Gastrocnemius medialis (tissue), 4 donors: ENCODE data around the gene ARMH2.

Experiments used
- POLR2A ChIP-seq, 2 donors: fragments of 450-650 bp; IDR thresholded peaks; one replicate each; pipeline ENCODE4 v1.6.1; 2017; ENCODE audit warnings: antibody characterized with exemption in 2 of 2, mild to moderate bottlenecking in 2 of 2, moderate library complexity in 2 of 2
- TF ChIP-seq, protein P1 (sequence below), 5 experiments: fragments of 450-650 bp in 3 of 5; fragments of 200-600 bp in 2 of 5; sonication (generic) in 2 of 5; IDR thresholded peaks in 4 of 5; conservative IDR thresholded peaks in 1 of 5; 1 replicate in 4 of 5; 2 replicates in 1 of 5; pipeline ENCODE4 v1.5.1; 2016 to 2019; ENCODE audit warnings: antibody characterized with exemption in 5 of 5, mild to moderate bottlenecking in 3 of 5, moderate library complexity in 3 of 5

DNA sequence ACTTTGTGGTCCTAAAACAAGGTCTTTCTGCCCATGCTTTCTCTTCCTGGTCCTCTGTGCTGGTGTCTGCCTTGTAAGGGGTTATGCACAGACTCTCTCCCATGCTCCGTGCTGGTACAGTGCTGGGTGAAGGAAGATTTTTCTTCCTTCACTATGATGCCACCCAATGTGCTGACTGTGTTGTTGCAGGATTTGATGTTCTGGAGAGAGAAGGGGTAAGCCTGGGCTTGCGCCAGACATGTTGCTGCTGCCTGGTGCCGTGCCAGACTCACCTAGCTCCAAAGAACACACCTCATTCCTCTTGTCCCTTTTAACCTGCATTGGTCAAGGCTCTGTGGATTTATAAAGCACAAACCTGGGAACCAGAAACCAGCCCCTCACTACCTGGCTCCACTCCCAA lies 28.4 kb upstream of the ARMH2 start:
- TF ChIP-seq, protein P1, sequence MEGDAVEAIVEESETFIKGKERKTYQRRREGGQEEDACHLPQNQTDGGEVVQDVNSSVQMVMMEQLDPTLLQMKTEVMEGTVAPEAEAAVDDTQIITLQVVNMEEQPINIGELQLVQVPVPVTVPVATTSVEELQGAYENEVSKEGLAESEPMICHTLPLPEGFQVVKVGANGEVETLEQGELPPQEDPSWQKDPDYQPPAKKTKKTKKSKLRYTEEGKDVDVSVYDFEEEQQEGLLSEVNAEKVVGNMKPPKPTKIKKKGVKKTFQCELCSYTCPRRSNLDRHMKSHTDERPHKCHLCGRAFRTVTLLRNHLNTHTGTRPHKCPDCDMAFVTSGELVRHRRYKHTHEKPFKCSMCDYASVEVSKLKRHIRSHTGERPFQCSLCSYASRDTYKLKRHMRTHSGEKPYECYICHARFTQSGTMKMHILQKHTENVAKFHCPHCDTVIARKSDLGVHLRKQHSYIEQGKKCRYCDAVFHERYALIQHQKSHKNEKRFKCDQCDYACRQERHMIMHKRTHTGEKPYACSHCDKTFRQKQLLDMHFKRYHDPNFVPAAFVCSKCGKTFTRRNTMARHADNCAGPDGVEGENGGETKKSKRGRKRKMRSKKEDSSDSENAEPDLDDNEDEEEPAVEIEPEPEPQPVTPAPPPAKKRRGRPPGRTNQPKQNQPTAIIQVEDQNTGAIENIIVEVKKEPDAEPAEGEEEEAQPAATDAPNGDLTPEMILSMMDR (IDR thresholded peaks at IDR 0.05 in 4 of 5, conservative IDR thresholded peaks at IDR 0.05 in 1 of 5), result no peak
- no peak for TF ChIP-seq POLR2A (IDR thresholded peaks at IDR 0.05)
